AG04449 (cell line): Measurements from ENCODE around the gene NOD1.

Source experiments
- CTCF ChIA-PET: fragments of 350-600 bp; formaldehyde crosslinking; extraction: SDS; loops from one replicate; lab custom pipeline; 2021; ENCODE audit warnings: antibody characterized with exemption; lab: Yijun Ruan, JAX
- POLR2A ChIA-PET: fragments of 400-600, 350-600 bp; formaldehyde crosslinking; extraction: SDS; loops from one replicate; lab custom pipeline; 2020; ENCODE audit warnings: antibody characterized with exemption, inconsistent platforms; lab: Yijun Ruan, JAX
- DNase-seq: peaks from one replicate; pipeline ENCODE4 v3.0.0-alpha.2; 2010; ENCODE audit warnings: low read depth, low spot score
- H3K4me3 ChIP-seq: 2 replicates; pipeline ENCODE4 v1.5.1; 2011; ENCODE audit warnings: low read depth, mild to moderate bottlenecking, control low read depth, low read length
- CTCF ChIP-seq: IDR thresholded peaks from one replicate; pipeline ENCODE4 v1.5.1; 2011; ENCODE audit warnings: mild to moderate bottlenecking, moderate library complexity, low read length, control low read depth, inconsistent platforms; ENCODE audit not compliant: insufficient read depth; ENCODE audit errors: missing control alignments

The NOD1 gene

GRCh38 chr7:30459591-30460245 lies 18.9 kb downstream of the NOD1 start:
- no peak for TF ChIP-seq CTCF
- CTCF ChIA-PET: interaction anchor here (0.8 to 3.6 kb wide), 4 partner anchors 10 to 102 kb away, joined by 3 to 38 read pairs (median 6); partner anchors contain the start of gene NOD1
- POLR2A ChIA-PET: interaction anchor here (0.8 to 1.1 kb wide), 2 partner anchors 10 to 18 kb away, joined by 3 read pairs; no protein-coding TSS in a partner anchor
- DNase-seq: peak; percentile 92
- H3K4me3 ChIP-seq: peak overlapping the region; percentile 12; the same call in 1 of the 2 replicates

- TF ChIP-seq CTCF: no peak
- H3K4me3 ChIP-seq: no peak overlapping the region
- POLR2A ChIA-PET: interaction anchor here (0.7 kb wide), 1 partner anchor 13 kb away, joined by 3 read pairs; no protein-coding TSS in a partner anchor
- CTCF ChIA-PET: interaction anchor here (0.9 to 3.6 kb wide), 4 partner anchors 10 to 45 kb away, joined by 3 to 38 read pairs (median 3); no protein-coding TSS in a partner anchor
- no peak for DNase-seq
These were observed 20.3 kb downstream of the NOD1 start for GRCh38 chr7:30458311-30458710.

- no peak overlapping the region for H3K4me3 ChIP-seq
- DNase-seq: no peak
- ChIA-PET POLR2A (no interaction called here), CTCF (interaction anchor here (0.7 to 2.0 kb wide), 3 partner anchors 12 to 41 kb away, joined by 3 to 6 read pairs (median 3); no protein-coding TSS in a partner anchor)
- TF ChIP-seq CTCF: no peak
These were observed 24.7 kb downstream of the NOD1 start for GRCh38 chr7:30453921-30454320.

GRCh38 chr7:30453016-30453415 lies 25.6 kb downstream of the NOD1 start:
- CTCF ChIA-PET: no interaction called here
- POLR2A ChIA-PET: no interaction called here
- DNase-seq: no peak
- no peak for TF ChIP-seq CTCF
- H3K4me3 ChIP-seq: no peak overlapping the region

- TF ChIP-seq CTCF: no peak
- CTCF ChIA-PET: no interaction called here
- POLR2A ChIA-PET: no interaction called here
- DNase-seq: no peak
- no peak overlapping the region for H3K4me3 ChIP-seq
These were observed 26.2 kb downstream of the NOD1 start for GRCh38 chr7:30452280-30452930.
